Astrocyte of the cerebellum (primary cell): ENCODE data around the gene SLC37A1.

ENCODE experiments used
- DNase-seq: peaks from one replicate; pipeline ENCODE4 v3.0.0-alpha.2; 2011; ENCODE audit warnings: low read depth
- H3K4me3 ChIP-seq: 2 replicates; pipeline ENCODE4 v1.5.1; 2011; ENCODE audit warnings: mild to moderate bottlenecking, low read depth, low read length, moderate library complexity
- in situ Hi-C: cut with HindIII; loops from 2 replicates; pipeline ENCODE4 v1.10.0; 2017; ENCODE audit warnings: low sequenced_read_pairs
- TF ChIP-seq, protein P1 (sequence below): IDR thresholded peaks from 2 replicates; pipeline ENCODE4 v1.5.1; 2012; ENCODE audit warnings: low read length, low read depth, moderate library complexity, mild to moderate bottlenecking; ENCODE audit errors: missing control alignments

SLC37A1 gene

GRCh38 chr21:42590431-42591131 lies 76.9 kb downstream of the SLC37A1 start:
- TF ChIP-seq, protein P1, sequence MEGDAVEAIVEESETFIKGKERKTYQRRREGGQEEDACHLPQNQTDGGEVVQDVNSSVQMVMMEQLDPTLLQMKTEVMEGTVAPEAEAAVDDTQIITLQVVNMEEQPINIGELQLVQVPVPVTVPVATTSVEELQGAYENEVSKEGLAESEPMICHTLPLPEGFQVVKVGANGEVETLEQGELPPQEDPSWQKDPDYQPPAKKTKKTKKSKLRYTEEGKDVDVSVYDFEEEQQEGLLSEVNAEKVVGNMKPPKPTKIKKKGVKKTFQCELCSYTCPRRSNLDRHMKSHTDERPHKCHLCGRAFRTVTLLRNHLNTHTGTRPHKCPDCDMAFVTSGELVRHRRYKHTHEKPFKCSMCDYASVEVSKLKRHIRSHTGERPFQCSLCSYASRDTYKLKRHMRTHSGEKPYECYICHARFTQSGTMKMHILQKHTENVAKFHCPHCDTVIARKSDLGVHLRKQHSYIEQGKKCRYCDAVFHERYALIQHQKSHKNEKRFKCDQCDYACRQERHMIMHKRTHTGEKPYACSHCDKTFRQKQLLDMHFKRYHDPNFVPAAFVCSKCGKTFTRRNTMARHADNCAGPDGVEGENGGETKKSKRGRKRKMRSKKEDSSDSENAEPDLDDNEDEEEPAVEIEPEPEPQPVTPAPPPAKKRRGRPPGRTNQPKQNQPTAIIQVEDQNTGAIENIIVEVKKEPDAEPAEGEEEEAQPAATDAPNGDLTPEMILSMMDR, result no peak
- no peak overlapping the region for H3K4me3 ChIP-seq
- DNase-seq, result no peak
- in situ Hi-C loops, result loop anchor here (25.0 kb wide), 1 partner anchor 222 kb away; no protein-coding TSS in a partner anchor

DNA sequence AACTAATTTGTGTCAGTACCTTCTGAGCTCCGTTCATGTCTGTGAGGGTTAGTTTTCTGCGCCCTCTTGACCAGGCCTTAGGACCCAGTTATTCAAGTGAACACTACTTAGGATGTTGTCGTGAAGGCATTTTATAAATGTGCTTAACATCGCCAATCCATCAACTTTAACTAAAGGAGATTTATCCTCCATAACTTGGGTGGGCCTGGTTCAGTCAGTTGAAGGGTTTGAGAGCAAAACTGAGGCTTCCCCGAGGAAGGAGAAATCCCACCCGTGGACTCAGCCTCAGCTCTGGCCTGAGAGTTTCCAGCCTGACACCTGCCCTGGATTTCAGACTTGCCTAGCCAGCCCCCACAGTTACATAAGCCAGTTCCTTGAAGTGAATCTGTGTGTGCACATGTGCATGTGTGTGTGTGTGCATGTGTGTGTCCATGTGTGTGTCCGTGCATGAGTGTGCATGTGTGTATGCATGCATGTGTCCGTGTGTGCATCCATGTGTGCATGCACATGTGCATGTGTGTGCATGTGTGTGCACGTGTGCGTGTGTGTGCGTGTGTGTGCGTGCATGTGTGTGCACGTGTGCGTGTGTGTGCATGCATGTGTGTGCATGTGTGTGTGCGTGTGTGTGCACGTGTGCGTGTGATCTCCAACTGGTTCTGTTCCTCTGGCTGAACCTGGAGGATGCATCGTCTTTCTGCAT lies 77.7 kb downstream of the SLC37A1 start:
- DNase-seq, result no peak
- H3K4me3 ChIP-seq, result no peak overlapping the region
- TF ChIP-seq, protein P1, result no peak
- in situ Hi-C loops, result loop anchor here (25.0 kb wide), 1 partner anchor 221 kb away; no protein-coding TSS in a partner anchor

- TF ChIP-seq, protein P1, result no peak
- no peak for DNase-seq
- in situ Hi-C loops, result loop anchor here (25.0 kb wide), 1 partner anchor 220 kb away; no protein-coding TSS in a partner anchor
- no peak overlapping the region for H3K4me3 ChIP-seq
These were observed 78.6 kb downstream of the SLC37A1 start for GRCh38 chr21:42592156-42592820.

DNA sequence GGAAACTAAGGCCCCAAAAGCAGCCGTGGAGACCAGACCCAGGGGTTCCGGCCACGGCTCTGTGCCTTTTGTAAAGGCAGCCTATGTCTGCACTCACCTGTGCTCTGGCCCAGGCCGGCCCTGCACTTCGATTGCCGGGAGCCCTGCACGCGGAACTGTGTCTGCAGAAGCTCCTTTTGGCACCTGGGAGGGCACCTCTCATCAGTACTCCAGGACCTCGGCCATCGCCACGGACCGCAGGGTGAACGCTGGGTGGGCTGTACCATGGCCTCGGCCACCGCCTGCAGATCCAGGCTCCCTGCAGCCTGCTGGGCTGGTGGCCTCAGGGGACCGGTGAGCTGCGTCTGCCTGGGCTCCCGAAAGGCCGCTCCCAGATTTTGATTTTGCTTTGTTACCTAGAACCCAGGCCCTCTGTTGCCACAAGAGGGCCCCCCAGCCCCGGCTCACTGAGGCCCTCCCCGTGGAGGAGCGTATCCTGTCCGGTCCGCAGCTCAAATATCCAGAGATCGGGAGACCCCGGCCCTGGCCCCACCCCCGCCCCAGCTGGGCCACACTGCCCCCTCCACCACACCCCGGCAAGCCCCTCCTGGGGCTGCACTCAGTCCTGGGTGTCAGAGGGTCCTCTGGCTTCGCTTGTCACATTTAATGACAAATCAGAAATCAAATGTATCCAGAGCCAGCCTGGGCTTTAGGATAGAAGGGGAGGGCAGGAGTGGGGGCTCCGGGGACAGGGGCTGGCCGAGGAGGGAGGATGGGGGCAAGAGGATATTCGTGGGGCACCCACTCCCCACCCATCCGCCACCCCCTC lies 79.6 kb downstream of the SLC37A1 start:
- in situ Hi-C loops, result loop anchor here (25.0 kb wide), 1 partner anchor 219 kb away; no protein-coding TSS in a partner anchor
- TF ChIP-seq, protein P1, result peak; percentile 71
- DNase-seq, result peak; percentile 1
- H3K4me3 ChIP-seq, result no peak overlapping the region

GRCh38 chr21:42594616-42595282 lies 81.1 kb downstream of the SLC37A1 start:
- TF ChIP-seq, protein P1, result no peak
- in situ Hi-C loops, result loop anchor here (25.0 kb wide), 1 partner anchor 218 kb away; no protein-coding TSS in a partner anchor
- no peak for DNase-seq
- H3K4me3 ChIP-seq, result no peak overlapping the region
